Suprapubic skin (tissue), 4 donors: ENCODE results near the gene IQGAP2. TPM values are rescaled to one million over a fixed set of nuclear protein-coding genes. Genes with fewer than 3 reads are reported as not detected.

ENCODE experiments used
- DNase-seq, 2 donors: peaks; one replicate each; pipeline ENCODE4 v3.0.0-alpha.2; 2019; ENCODE audit warnings: low spot score in 2 of 2
- H3K27ac ChIP-seq: fragments of 200-600 bp; sonication (generic); one replicate; pipeline ENCODE4 v1.5.1; 2019
- H3K27me3 ChIP-seq: fragments of 200-600 bp; sonication (generic); one replicate; pipeline ENCODE4 v1.5.1; 2019
- H3K36me3 ChIP-seq: fragments of 200-600 bp; sonication (generic); one replicate; pipeline ENCODE4 v1.5.1; 2019
- H3K4me1 ChIP-seq: fragments of 200-600 bp; sonication (generic); one replicate; pipeline ENCODE4 v1.5.1; 2019
- H3K4me3 ChIP-seq: fragments of 200-600 bp; sonication (generic); one replicate; pipeline ENCODE4 v1.5.1; 2019; ENCODE audit warnings: mild to moderate bottlenecking
- H3K9me3 ChIP-seq: fragments of 200-600 bp; sonication (generic); one replicate; pipeline ENCODE4 v1.5.1; 2019
- EP300 ChIP-seq: sonication (generic); formaldehyde crosslinking; IDR thresholded peaks from one replicate; pipeline ENCODE4 v1.6.1; 2017; ENCODE audit warnings: antibody characterized with exemption
- POLR2A ChIP-seq, 2 donors: fragments of 450-650 bp; IDR thresholded peaks; one replicate each; pipeline ENCODE4 v1.6.1; 2017; ENCODE audit warnings: antibody characterized with exemption in 2 of 2, mild to moderate bottlenecking in 2 of 2, moderate library complexity in 2 of 2
- POLR2AphosphoS5 ChIP-seq, 3 donors: sonication (generic); formaldehyde crosslinking; IDR thresholded peaks; one replicate each; pipeline ENCODE4 v1.6.1; 2017; ENCODE audit warnings: antibody characterized with exemption in 3 of 3
- WGBS: methylation state at CpG from one replicate; pipeline ENCODE4 v1.1.5; 2018; 5-methylcytosine and 5-hydroxymethylcytosine counted together
- total RNA-seq, 4 donors: library from RNA; depleted of rRNA; stranded (reverse); fragments of >200 nt; gene quantifications; one replicate each; pipeline ENCODE4 v1.1.0, GENCODE V29; 2016
- TF ChIP-seq, protein P1 (sequence below), 2 donors: fragments of 200-600 bp in 1 of 2; fragments of 450-650 bp in 1 of 2; sonication (generic) in 1 of 2; IDR thresholded peaks; one replicate each; pipeline ENCODE4 v1.5.1; 2016 to 2019; ENCODE audit warnings: antibody characterized with exemption in 2 of 2, mild to moderate bottlenecking in 1 of 2, moderate library complexity in 1 of 2

Gene IQGAP2
- total RNA-seq, 4 donors from 2014 or later = 10.1 to 49.0 (median 12.8) TPM

DNA sequence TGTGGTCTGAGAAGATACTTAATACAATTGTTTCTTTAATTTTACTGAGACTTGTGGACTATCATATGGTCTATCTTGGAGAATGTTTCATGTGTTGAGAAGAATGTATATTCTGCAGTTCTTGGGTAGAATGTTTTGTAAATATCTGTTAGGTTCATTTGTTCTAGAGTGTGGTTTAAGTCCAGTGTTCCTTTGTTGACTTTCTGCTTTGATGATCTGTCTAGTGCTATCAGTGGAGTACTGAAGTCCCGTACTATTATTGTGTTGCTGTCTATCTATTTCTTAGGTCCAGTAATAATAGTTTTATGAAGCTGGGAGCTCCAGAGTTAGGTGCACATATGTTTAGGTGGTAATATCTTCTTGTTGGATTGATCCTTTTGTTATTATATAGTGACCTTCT lies 36.1 kb downstream of the IQGAP2 start:
- H3K27ac ChIP-seq = no peak overlapping the region
- H3K27me3 ChIP-seq = no peaks in the 10 kb centered on the region
- no peaks in the 10 kb centered on the region for H3K4me1 ChIP-seq
- no peak for DNase-seq
- WGBS = 96% methylated on average over 1 of the region's 1 CpG
- no peaks in the 10 kb centered on the region for H3K36me3 ChIP-seq
- H3K4me3 ChIP-seq = no peak overlapping the region
- TF ChIP-seq POLR2A (IDR thresholded peaks at IDR 0.05) = no peak
- H3K9me3 ChIP-seq = peaks cover 3% of the 10 kb centered on the region

DNA sequence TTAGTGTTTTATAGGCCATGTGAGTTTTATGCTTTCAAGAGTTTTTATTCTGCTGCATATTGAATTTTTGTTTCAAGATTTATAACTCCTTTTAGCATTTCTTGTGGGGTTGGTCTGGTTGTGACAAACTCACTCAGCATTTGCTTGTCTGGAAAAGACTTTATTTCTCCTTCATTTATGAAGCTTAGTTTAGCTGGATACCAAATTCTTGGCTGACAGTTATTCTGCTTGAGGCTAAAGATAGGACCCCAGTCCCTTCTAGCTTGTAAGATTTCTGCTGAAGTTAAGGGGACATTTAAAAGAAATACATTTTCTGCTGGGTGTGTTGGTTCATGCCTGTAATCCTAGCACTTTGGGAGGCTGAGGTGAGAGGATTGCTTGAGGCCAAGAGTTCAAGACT lies 36.8 kb downstream of the IQGAP2 start:
- Histone ChIP-seq H3K4me3 (no peak overlapping the region), H3K4me1 (no peaks in the 10 kb centered on the region), H3K27ac (no peak overlapping the region), H3K9me3 (peaks cover 3% of the 10 kb centered on the region), H3K36me3 (no peaks in the 10 kb centered on the region), H3K27me3 (no peaks in the 10 kb centered on the region)
- DNase-seq = no peak
- TF ChIP-seq POLR2AphosphoS5 (IDR thresholded peaks at IDR 0.05) (no peak), EP300 (no peak), POLR2A (IDR thresholded peaks at IDR 0.05) (no peak)
- TF ChIP-seq, protein P1, sequence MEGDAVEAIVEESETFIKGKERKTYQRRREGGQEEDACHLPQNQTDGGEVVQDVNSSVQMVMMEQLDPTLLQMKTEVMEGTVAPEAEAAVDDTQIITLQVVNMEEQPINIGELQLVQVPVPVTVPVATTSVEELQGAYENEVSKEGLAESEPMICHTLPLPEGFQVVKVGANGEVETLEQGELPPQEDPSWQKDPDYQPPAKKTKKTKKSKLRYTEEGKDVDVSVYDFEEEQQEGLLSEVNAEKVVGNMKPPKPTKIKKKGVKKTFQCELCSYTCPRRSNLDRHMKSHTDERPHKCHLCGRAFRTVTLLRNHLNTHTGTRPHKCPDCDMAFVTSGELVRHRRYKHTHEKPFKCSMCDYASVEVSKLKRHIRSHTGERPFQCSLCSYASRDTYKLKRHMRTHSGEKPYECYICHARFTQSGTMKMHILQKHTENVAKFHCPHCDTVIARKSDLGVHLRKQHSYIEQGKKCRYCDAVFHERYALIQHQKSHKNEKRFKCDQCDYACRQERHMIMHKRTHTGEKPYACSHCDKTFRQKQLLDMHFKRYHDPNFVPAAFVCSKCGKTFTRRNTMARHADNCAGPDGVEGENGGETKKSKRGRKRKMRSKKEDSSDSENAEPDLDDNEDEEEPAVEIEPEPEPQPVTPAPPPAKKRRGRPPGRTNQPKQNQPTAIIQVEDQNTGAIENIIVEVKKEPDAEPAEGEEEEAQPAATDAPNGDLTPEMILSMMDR (IDR thresholded peaks at IDR 0.05) = no peak

DNA sequence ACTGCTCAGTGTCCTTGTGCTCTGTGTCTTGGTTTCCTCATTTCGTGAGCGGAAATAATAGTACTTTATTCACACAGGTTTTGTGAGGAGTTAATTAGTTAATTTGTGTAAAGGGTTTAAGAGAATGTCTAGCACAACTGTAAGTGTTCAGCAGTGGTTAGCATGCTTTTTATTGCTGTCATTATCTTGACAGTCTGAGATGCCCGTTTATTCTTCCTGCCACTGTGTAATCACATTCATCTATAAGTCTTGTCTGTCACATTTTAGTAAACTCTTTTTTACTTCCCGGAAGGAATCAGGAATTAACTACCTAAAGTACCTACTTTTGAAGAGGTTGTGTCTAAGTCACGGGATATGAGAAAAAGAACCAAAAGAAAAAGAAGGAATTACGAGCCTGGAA lies 38.0 kb downstream of the IQGAP2 start:
- 86% methylated on average over 6 of the region's 6 CpGs for WGBS
- Histone ChIP-seq H3K27me3 (no peaks in the 10 kb centered on the region), H3K4me1 (no peaks in the 10 kb centered on the region), H3K27ac (no peak overlapping the region), H3K36me3 (no peaks in the 10 kb centered on the region), H3K4me3 (no peak overlapping the region), H3K9me3 (peaks cover 3% of the 10 kb centered on the region)
- TF ChIP-seq POLR2A (IDR thresholded peaks at IDR 0.05) (no peak), EP300 (no peak), POLR2AphosphoS5 (IDR thresholded peaks at IDR 0.05) (no peak)
- TF ChIP-seq, protein P1 (IDR thresholded peaks at IDR 0.05) = no peak
- no peak for DNase-seq

DNA sequence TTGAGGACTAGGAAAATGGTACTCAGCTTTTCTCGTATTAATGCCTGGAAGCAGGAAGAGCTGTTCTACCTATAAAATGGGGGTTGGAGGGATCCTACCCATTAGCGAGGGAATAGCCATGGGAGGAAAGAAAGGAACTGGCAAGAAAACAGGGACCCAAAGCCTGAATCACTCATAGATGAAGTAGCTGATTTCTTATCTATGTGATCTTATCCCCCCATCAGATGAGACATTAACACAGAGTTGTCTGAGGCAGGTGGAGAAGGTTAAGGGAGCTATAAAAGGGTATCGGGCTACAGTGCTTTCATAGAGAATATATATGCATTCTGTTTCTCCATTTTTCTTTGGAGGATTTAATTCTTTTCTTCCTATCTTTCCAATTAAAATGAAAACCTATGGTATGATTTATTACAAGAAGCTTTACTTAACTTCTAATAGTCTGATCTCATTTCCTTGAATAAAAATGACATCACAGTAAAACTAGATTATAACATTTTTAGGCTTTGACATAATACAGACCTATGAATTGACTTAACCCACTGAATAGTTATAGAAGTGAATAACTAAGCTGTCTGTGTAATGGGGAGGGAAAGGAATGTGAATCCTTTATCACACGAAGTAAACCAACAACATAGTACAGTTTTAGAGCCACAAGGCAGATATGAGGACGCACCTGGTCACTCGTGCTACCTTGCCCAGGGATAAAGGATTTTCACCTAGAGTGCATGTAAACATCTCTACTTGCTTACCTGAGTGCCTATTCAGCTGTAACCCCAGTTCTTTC lies 39.0 kb downstream of the IQGAP2 start:
- Histone ChIP-seq H3K4me3 (no peak overlapping the region), H3K4me1 (no peaks in the 10 kb centered on the region), H3K36me3 (no peaks in the 10 kb centered on the region), H3K27ac (no peak overlapping the region), H3K9me3 (peaks cover 3% of the 10 kb centered on the region), H3K27me3 (no peaks in the 10 kb centered on the region)
- no peak for DNase-seq
- WGBS = 84% methylated on average over 6 of the region's 6 CpGs
- no peak for TF ChIP-seq EP300
- no peak for TF ChIP-seq POLR2AphosphoS5 (IDR thresholded peaks at IDR 0.05)
- no peak for TF ChIP-seq POLR2A (IDR thresholded peaks at IDR 0.05)
- TF ChIP-seq, protein P1 (IDR thresholded peaks at IDR 0.05) = no peak

DNA sequence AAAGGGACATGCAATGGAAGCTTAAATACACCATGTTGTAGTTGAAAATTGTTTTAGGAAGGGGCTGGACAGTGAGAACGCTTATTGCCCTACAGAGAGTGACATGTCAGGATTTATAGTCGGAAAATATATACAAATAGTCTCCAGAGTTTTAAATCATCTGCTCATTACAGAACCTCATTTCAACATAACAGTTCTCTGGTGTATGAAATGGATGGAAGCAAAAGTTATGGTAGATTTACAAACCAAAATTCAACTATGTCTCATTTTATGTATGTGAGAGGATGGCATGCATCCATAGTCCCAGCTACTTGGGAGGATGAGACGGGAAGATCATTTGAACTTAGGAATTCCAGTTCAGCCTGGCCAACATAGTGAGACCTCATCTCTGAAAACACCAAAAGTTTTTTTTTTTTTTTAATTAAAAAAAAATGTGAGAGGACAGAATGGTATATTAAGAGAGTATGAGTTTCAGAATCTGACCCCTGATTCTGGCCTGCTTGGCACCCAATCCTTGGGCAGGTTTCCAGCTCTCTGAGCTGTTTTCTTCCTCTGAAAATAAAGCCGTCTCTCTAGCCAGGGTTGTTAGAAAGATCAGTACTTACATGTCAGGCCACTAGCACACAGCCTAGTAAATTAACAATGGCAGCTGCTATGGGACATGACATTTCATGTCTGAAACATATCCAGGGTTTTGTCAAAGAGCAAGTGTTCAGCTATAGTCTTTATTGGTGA lies 40.1 kb downstream of the IQGAP2 start:
- no peaks in the 10 kb centered on the region for H3K36me3 ChIP-seq
- TF ChIP-seq POLR2A (IDR thresholded peaks at IDR 0.05) = no peak
- TF ChIP-seq, protein P1 (IDR thresholded peaks at IDR 0.05) = no peak
- no peak for TF ChIP-seq POLR2AphosphoS5 (IDR thresholded peaks at IDR 0.05)
- TF ChIP-seq EP300 = no peak
- H3K4me1 ChIP-seq = no peaks in the 10 kb centered on the region
- 37% methylated on average over 4 of the region's 4 CpGs for WGBS
- DNase-seq = no peak
- H3K27me3 ChIP-seq = no peaks in the 10 kb centered on the region
- H3K9me3 ChIP-seq = no peaks in the 10 kb centered on the region
- no peak overlapping the region for H3K4me3 ChIP-seq
- H3K27ac ChIP-seq = no peak overlapping the region
